Non-pigmented ciliary epithelial cell (primary cell): Measurements from ENCODE around the gene PLCB1.

Source experiments
- DNase-seq: peaks from one replicate; pipeline ENCODE4 v3.0.0-alpha.2; 2010; ENCODE audit warnings: low read depth

The PLCB1 gene

GRCh38 chr20:8658103-8658502 lies 526.0 kb downstream of the PLCB1 start:
- DNase-seq = no peak

GRCh38 chr20:8661229-8661952 lies 529.3 kb downstream of the PLCB1 start:
- DNase-seq = no peak

- DNase-seq = no peak
Measured at GRCh38 chr20:8662433-8662954, 530.4 kb downstream of the PLCB1 start.

- no peak for DNase-seq
Measured at GRCh38 chr20:8663424-8663823, 531.4 kb downstream of the PLCB1 start.

DNA sequence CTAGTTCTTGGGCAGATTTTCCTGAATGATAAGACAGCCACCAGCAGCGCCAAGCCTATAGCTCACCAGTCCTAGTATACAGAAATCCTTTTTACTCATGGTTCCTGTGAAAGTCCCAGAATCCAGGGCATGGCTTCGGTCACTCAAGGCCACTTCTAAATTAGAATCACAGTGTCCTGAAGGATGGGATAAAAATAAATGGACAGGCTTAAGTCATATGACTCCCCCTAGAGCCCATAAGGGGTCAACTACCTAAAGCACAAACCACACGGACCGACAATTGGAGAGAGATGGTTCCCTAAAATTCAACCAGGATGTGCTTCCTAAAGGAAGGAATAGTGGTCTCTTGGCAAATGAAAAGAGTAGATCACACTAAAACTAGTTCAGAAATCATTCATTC lies 532.7 kb downstream of the PLCB1 start:
- no peak for DNase-seq

- DNase-seq = no peak
Measured at GRCh38 chr20:8667306-8667705, 535.2 kb downstream of the PLCB1 start.

DNA sequence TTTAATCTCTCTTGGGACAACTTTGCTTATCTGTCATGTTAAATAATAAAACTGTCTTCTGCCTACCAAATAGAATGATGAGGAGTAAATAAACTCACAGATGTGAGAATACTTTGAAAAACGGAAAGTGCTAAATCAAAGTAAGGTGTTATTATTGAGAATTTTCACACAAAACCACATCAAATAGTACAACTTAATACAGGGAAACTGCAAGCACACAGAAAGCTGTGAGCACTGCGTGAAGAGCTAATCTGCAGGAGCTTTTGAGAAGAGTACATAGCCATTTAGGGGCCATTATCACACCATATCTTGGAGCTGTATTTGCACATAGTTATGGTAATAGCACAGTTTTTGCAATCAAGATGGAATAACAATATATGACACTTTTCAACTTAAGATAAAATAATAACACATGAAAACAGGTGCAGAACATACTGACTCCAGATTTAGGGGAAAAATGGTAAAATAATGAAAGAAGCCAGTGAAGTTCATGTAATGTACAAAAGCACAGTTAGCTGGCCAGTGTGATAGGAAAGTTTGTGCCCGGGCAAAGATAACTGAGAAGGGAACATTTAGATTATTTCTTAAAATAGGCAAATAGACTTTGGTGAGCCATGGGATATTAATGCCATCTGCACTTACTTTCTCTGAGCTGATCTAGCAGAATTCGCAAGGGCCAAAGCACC lies 538.3 kb downstream of the PLCB1 start:
- DNase-seq = no peak

DNA sequence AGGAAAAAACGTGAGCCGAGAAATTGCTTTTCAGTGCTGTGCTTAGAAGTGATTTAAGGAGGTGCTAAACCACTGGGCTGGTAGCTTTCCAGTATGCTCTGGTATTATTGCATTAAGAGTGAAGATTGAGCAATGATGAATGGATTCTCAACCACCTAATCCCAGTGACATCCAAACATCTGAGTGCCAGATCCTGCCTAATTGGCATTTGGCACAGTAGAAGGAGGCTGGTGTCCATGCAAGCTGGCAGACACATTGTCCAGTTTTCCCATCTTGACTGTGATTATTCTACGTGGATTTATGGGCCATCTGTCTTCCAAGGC lies 538.8 kb downstream of the PLCB1 start:
- DNase-seq = no peak

- DNase-seq = no peak
Measured at GRCh38 chr20:8671370-8671961, 539.4 kb downstream of the PLCB1 start.

DNA sequence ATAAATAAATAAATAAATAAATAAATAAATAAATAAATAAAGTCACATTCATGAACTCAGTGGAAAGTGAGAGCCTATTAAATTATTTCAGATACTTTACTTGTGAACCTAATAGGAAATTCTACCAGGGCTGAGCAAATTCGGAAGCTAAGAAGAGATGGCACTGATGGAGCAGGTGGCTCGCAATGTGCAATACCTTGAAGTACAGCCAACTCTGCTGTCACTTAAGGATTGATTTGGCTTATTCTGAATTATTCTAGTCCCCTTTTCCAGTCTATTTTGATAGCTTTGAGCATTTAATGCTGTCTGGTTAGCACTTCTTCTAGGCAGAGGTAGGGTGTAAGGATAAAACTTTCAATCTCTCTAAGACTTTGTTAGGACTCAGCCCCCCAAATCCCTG lies 541.0 kb downstream of the PLCB1 start:
- no peak for DNase-seq

DNA sequence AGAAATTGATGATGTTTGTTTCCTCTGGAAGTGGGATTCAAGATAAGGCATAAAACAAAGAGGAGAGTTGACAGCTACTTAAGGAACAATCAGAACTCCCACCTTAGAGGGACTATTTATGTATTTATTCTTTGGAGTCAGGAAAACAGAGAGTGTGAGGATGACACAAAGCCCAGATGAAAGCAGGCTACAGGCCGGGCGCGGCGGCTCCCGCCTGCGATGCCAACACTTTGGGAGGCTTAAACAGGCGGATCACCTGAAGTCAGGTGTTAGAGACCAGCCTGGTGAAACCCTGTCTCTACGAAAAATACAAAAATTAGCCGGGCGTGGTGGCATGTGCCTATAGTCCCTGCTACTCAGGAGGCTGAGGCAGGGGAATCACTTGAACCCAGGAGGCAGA lies 543.8 kb downstream of the PLCB1 start:
- no peak for DNase-seq

GRCh38 chr20:8678098-8678776 lies 546.2 kb downstream of the PLCB1 start:
- DNase-seq = no peak

DNA sequence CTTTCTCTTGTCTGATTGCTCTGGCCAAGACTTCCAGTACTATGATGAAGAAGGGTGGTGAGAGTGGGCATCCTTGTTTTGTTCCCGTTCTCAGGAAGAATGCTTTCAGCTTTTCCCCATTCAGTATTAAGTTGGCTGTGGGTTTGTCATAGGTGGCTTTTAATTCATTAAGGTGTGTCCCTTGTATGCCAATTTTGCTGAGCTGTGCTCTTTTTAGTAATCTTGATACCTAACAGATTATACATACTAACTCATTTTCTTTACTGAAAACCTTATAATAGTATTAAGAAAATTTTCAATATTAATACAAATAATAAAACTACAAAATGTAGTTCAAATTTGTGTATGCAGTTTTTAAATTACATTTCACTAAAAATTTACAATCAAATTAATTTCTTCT lies 557.3 kb downstream of the PLCB1 start:
- no peak for DNase-seq

DNA sequence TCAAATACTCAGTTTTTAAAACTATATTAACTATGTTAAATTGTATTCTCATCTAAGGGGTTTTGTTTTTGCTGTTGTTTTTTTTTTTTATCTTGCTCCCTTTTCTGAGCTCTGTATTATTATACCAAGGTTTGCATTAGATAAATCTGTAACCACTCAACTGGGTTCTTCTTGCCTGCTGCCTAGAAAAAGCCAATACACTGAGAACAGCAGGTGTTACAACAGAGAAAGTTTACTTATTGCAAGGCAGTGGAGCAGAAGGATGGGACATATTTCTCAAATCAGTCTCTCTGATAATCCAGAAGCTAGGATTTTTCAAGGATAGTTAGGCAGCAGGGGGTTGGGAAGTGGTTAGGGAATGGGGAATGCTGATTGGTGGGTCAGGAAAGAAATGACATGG lies 558.0 kb downstream of the PLCB1 start:
- no peak for DNase-seq

DNA sequence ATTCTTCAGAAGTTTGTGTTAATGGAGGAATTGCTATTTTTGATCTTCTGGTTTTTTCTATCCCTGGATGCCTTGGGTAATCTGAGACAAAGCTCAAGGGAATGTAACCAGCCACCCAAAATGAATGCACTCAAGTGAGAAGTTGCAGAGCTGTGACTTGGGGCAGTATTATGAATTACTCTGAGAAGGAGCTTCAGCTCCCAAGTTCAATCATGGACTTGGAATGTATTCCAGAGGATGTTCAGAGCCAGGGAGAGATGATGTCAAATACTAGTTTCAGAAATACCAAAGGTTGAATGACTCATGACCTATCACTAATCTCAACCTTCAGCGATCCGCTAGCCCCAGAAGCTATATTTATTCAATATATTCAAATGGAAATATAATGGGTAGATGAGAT lies 561.6 kb downstream of the PLCB1 start:
- peak; percentile 61 for DNase-seq

- no peak for DNase-seq
Measured at GRCh38 chr20:8700756-8701155, 568.7 kb downstream of the PLCB1 start.

GRCh38 chr20:8706961-8707700 lies 575.1 kb downstream of the PLCB1 start:
- no peak for DNase-seq

GRCh38 chr20:8709627-8710026 lies 577.6 kb downstream of the PLCB1 start:
- no peak for DNase-seq

- DNase-seq = no peak
Measured at GRCh38 chr20:8711501-8711900, 579.4 kb downstream of the PLCB1 start.

DNA sequence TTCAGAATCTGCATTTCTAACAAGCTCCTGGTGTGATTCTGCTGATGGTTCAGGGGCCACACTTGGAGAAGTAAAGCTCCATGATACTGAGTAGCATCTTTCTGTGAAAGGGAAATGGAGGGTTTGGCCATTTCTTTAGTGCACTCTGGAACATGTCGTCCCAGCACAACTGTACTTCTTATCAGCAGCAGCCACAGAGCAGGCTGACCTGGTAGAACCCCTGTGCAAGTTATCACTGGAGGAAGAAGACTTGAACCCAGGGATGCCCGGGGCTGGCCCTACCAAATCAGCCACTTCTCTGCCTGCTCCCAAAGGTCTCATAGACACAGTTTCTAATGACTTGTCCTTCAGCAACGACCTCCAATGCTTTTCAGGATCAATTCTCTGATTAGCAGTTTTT lies 582.1 kb downstream of the PLCB1 start:
- no peak for DNase-seq

DNA sequence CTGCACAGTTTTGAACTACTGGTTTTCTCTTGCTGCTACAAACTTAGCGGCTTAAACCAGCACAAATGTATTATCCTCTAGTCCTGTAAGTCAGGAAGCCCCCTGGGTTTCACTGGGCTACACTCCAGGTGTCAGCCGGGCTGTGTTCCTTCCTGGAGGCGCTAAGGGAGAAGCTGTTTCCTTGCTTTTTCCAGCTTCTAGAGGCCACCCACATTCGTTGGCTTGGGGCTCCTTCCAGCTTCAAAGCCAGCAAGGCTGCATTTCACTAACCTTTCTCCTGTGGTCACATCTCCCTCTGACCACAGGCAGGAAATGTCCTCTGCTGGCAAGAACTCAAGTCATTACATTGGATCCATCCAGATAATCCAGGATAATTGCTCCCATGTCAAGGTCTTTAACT lies 586.2 kb downstream of the PLCB1 start:
- no peak for DNase-seq

DNA sequence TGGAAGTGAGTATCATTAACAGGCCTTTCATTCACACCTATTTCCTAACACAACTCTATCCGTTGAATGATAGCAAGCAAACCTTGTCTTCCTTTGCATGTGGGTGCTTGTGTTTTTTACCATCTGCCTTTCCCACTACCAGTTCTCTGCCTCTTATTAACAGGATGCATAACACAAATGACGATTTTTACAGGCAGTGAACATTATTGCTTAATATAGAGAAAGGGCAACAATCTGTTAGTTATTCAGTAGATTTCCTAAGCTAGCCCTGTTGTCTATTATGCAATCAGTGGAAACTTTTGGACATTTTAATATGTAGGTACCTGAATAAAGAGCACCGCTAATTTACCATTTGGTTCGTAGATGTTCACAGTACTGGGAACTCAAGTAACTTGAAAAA lies 588.0 kb downstream of the PLCB1 start:
- DNase-seq = no peak
